Neuronal stem cell (in vitro differentiated cells): ENCODE measurements around the gene SVIP.

Experiments
- DNase-seq: peaks from one replicate; pipeline ENCODE4 v3.0.0-alpha.2; 2013; ENCODE audit warnings: low spot score
- H2AFZ ChIP-seq: one replicate; pipeline ENCODE4 v1.6.1; 2013; ENCODE audit warnings: mild to moderate bottlenecking, low read length, inconsistent platforms
- H2AK5ac ChIP-seq: 2 replicates; pipeline ENCODE4 v1.6.1; 2013; ENCODE audit warnings: low read depth, mild to moderate bottlenecking, inconsistent platforms, low read length, moderate library complexity, mixed read lengths
- H2BK120ac ChIP-seq: 2 replicates; pipeline ENCODE4 v1.6.1; 2013; ENCODE audit warnings: low read depth, mild to moderate bottlenecking, inconsistent platforms, low read length, moderate library complexity, mixed read lengths
- H2BK12ac ChIP-seq: one replicate; pipeline ENCODE4 v1.6.1; 2013; ENCODE audit warnings: low read length, inconsistent platforms
- H2BK15ac ChIP-seq: 2 replicates; pipeline ENCODE4 v1.6.1; 2013; ENCODE audit warnings: mild to moderate bottlenecking, low read length, inconsistent platforms, mixed read lengths
- H2BK5ac ChIP-seq: one replicate; pipeline ENCODE4 v1.6.1; 2013; ENCODE audit warnings: inconsistent platforms, mild to moderate bottlenecking, low read length, moderate library complexity
- H3K14ac ChIP-seq: one replicate; pipeline ENCODE4 v1.6.1; 2013; ENCODE audit warnings: low read length, inconsistent platforms
- H3K18ac ChIP-seq: 2 replicates; pipeline ENCODE4 v1.6.1; 2013; ENCODE audit warnings: low read length, inconsistent platforms
- H3K23ac ChIP-seq: 2 replicates; pipeline ENCODE4 v1.6.1; 2013; ENCODE audit warnings: low read depth, mild to moderate bottlenecking, mixed read lengths, low read length, inconsistent platforms; ENCODE audit not compliant: poor library complexity
- H3K27ac ChIP-seq: replicated peaks from 3 replicates; pipeline ENCODE4 v1.5.1; 2013; ENCODE audit warnings: low read length, inconsistent platforms
- H3K27me3 ChIP-seq, 3 experiments: 2 replicates each; pipeline ENCODE4 v1.6.1; 2013; ENCODE audit warnings: low read length in 3 of 3, mild to moderate bottlenecking in 2 of 3, inconsistent platforms in 1 of 3, low read depth in 1 of 3, mixed read lengths in 1 of 3, moderate library complexity in 1 of 3; ENCODE audit not compliant: control insufficient read depth in 3 of 3, insufficient read depth in 3 of 3
- H3K36me3 ChIP-seq, 2 donors: replicated peaks in 1 of 2; 2 replicates each; pipeline ENCODE4 v1.6.1; 2013; ENCODE audit warnings: low read length in 2 of 2; ENCODE audit not compliant: control insufficient read depth in 2 of 2, insufficient read depth in 2 of 2
- H3K4ac ChIP-seq: 2 replicates; pipeline ENCODE4 v1.6.1; 2013; ENCODE audit warnings: inconsistent platforms, mild to moderate bottlenecking, low read length, moderate library complexity
- H3K4me1 ChIP-seq, 2 donors: 1 replicate in 1 of 2; 2 replicates in 1 of 2; pipeline ENCODE4 v1.6.1; 2013; ENCODE audit warnings: low read length in 2 of 2, low read depth in 1 of 2; ENCODE audit not compliant: control insufficient read depth in 2 of 2, insufficient read depth in 1 of 2
- H3K4me2 ChIP-seq: one replicate; pipeline ENCODE4 v1.6.1; 2013; ENCODE audit warnings: mild to moderate bottlenecking, low read length, inconsistent platforms; ENCODE audit not compliant: insufficient read depth, poor library complexity, severe bottlenecking
- H3K4me3 ChIP-seq, 2 donors: 2 replicates each; pipeline ENCODE4 v1.5.1; 2013; ENCODE audit warnings: low read length in 2 of 2, mild to moderate bottlenecking in 2 of 2, inconsistent platforms in 1 of 2, moderate library complexity in 1 of 2
- H3K79me1 ChIP-seq: one replicate; pipeline ENCODE4 v1.6.1; 2013; ENCODE audit warnings: low read depth, mild to moderate bottlenecking, inconsistent platforms, low read length, moderate library complexity
- H3K9ac ChIP-seq: one replicate; pipeline ENCODE4 v1.6.1; 2013; ENCODE audit warnings: mild to moderate bottlenecking, low read depth, low read length, inconsistent platforms; ENCODE audit not compliant: poor library complexity
- H3K9me3 ChIP-seq, 2 donors: replicated peaks in 1 of 2; 2 replicates each; pipeline versions ENCODE3 to v1.6.1; 2013; ENCODE audit warnings: low read length in 2 of 2, mild to moderate bottlenecking in 2 of 2, inconsistent platforms in 1 of 2, low read depth in 1 of 2, mixed read lengths in 1 of 2, moderate library complexity in 1 of 2; ENCODE audit not compliant: control insufficient read depth in 2 of 2, insufficient read depth in 1 of 2
- H4K8ac ChIP-seq: one replicate; pipeline ENCODE4 v1.6.1; 2013; ENCODE audit warnings: low read depth, mild to moderate bottlenecking, inconsistent platforms, low read length, moderate library complexity
- H4K91ac ChIP-seq: one replicate; pipeline ENCODE4 v1.6.1; 2013; ENCODE audit warnings: low read length, low read depth, mild to moderate bottlenecking, inconsistent platforms; ENCODE audit not compliant: poor library complexity
- WGBS, 2 donors: extraction: QIAGEN DNeasy Blood & Tissue Kit; methylation state at CpG; one replicate each; pipeline ENCODE4 v1.1.7; 2013; ENCODE audit warnings: missing lambda C conversion rate in 2 of 2, mixed read lengths in 1 of 2; ENCODE audit not compliant: insufficient read length in 2 of 2, insufficient replicate concordance in 1 of 2; ENCODE audit errors: extremely low coverage in 2 of 2; 5-methylcytosine and 5-hydroxymethylcytosine counted together

Gene SVIP

GRCh38 chr11:22787055-22787454, 42.5 kb downstream of the SVIP start:
- Histone ChIP-seq H4K91ac (no peak overlapping the region), H3K36me3 (no peaks in the 10 kb centered on the region), H3K9me3 (peaks cover 0 to 9% of the 10 kb centered on the region in 2 donors), H3K27ac (no peak overlapping the region), H3K27me3 (no peaks in the 10 kb centered on the region), H3K4me3 (no peak overlapping the region), H3K4ac (no peak overlapping the region), H2AFZ (no peak overlapping the region), H3K14ac (no peak overlapping the region), H3K4me1 (peaks cover 0 to 10% of the 10 kb centered on the region in 2 donors), H3K79me1 (no peaks in the 10 kb centered on the region), H3K4me2 (no peak overlapping the region), H4K8ac (no peak overlapping the region), H2BK15ac (no peak overlapping the region), H3K9ac (no peak overlapping the region), H3K23ac (no peak overlapping the region), H3K18ac (no peak overlapping the region), H2AK5ac (no peak overlapping the region), H2BK120ac (no peak overlapping the region), H2BK5ac (no peak overlapping the region), H2BK12ac (no peak overlapping the region)
- no peak for DNase-seq
- no CpG with 5 or more reads among the region's 2 CpGs for WGBS, 2 donors

DNA sequence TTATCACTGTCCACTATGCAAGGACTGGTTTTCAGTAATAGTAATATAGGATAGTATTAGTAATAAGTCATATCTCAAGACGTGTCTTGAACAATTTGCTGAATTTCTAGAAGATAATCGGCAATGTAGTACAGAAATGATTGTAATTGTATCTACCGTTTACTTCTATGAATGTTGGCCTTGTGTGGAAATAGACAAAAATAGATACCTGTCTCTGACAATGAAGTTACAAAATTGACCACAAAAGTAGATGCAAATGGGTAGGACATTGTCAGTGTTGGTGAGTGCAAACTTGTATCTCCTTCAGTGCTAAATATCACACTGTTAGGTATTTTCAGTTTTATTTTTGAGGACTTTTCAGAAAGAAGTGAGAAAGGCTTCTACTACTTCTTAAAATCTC, 43.1 kb downstream of the SVIP start:
- H3K4me3 ChIP-seq = no peak overlapping the region
- H3K79me1 ChIP-seq = no peaks in the 10 kb centered on the region
- H3K9me3 ChIP-seq = peaks cover 0 to 9% of the 10 kb centered on the region in 2 donors
- H2BK120ac ChIP-seq = no peak overlapping the region
- no peaks in the 10 kb centered on the region for H3K36me3 ChIP-seq
- no peak overlapping the region for H4K8ac ChIP-seq
- no peak overlapping the region for H3K9ac ChIP-seq
- no peak overlapping the region for H3K18ac ChIP-seq
- no CpG with 5 or more reads among the region's 3 CpGs for WGBS, 2 donors
- no peak overlapping the region for H3K4ac ChIP-seq
- H2AFZ ChIP-seq = no peak overlapping the region
- no peak overlapping the region for H2BK15ac ChIP-seq
- H3K27ac ChIP-seq = no peak overlapping the region
- DNase-seq = no peak
- no peak overlapping the region for H2BK5ac ChIP-seq
- H4K91ac ChIP-seq = no peak overlapping the region
- peaks cover 0 to 13% of the 10 kb centered on the region in 2 donors for H3K4me1 ChIP-seq
- no peak overlapping the region for H2BK12ac ChIP-seq
- H3K4me2 ChIP-seq = no peak overlapping the region
- H3K14ac ChIP-seq = no peak overlapping the region
- no peak overlapping the region for H3K23ac ChIP-seq
- H2AK5ac ChIP-seq = no peak overlapping the region
- no peaks in the 10 kb centered on the region for H3K27me3 ChIP-seq

- Histone ChIP-seq H4K91ac (no peak overlapping the region), H2BK12ac (no peak overlapping the region), H3K4me2 (no peak overlapping the region), H3K9me3 (peaks cover 0 to 9% of the 10 kb centered on the region in 2 donors), H3K23ac (no peak overlapping the region), H3K18ac (no peak overlapping the region), H2AFZ (peak overlapping the region; percentile 3), H2BK15ac (no peak overlapping the region), H3K27ac (no peak overlapping the region), H2BK5ac (no peak overlapping the region), H3K79me1 (no peaks in the 10 kb centered on the region), H3K9ac (no peak overlapping the region), H3K27me3 (no peaks in the 10 kb centered on the region), H2BK120ac (no peak overlapping the region), H3K14ac (no peak overlapping the region), H4K8ac (no peak overlapping the region), H2AK5ac (no peak overlapping the region), H3K4me1 (peaks cover 5 to 21% of the 10 kb centered on the region in 2 donors), H3K4me3 (no peak overlapping the region), H3K4ac (no peak overlapping the region), H3K36me3 (no peaks in the 10 kb centered on the region)
- no peak for DNase-seq
These were observed 44.4 kb downstream of the SVIP start for GRCh38 chr11:22785251-22785650.

DNA sequence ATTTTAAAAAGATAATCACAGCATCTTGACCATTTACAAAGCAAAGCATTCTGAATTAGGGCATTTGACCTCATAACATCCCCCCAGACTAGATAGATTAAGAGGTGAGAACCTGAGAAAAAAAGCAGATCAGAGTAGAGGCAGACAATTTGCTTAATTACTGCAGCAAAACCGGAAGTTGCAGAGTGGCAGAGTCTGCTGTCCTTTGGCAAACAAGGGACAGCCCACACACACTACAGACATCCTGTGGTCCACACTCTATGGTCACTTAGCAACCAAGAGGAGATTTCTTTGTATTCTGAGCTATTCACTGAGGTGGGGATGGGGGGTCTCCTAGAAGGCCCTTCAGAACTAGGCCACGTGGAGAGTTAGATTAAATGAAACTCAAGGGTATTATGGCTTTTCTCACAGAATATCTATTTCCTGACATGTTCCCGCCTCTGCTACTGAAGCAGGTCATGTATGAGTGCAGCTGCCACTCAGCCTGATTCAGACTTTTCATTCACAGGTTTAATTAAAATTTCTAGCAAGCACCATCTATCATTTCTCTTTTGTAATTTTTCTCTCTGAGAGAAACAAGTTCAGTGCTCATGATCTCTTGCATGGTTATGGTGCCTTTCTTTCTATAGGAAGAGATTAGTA, 48.5 kb downstream of the SVIP start:
- H2BK5ac ChIP-seq = no peak overlapping the region
- no peak overlapping the region for H3K4me3 ChIP-seq
- H3K27me3 ChIP-seq = no peaks in the 10 kb centered on the region
- H2BK15ac ChIP-seq = no peak overlapping the region
- H3K14ac ChIP-seq = no peak overlapping the region
- H2BK12ac ChIP-seq = no peak overlapping the region
- peaks cover 0 to 9% of the 10 kb centered on the region in 2 donors for H3K9me3 ChIP-seq
- H3K4ac ChIP-seq = no peak overlapping the region
- H3K4me2 ChIP-seq = no peak overlapping the region
- WGBS, 2 donors = no CpG with 5 or more reads among the region's 3 CpGs
- H3K9ac ChIP-seq = no peak overlapping the region
- no peak overlapping the region for H3K27ac ChIP-seq
- no peak overlapping the region for H4K8ac ChIP-seq
- no peak overlapping the region for H2AK5ac ChIP-seq
- H3K4me1 ChIP-seq = peaks cover 5 to 21% of the 10 kb centered on the region in 2 donors
- H3K36me3 ChIP-seq = no peaks in the 10 kb centered on the region
- H3K18ac ChIP-seq = no peak overlapping the region
- H2BK120ac ChIP-seq = no peak overlapping the region
- no peaks in the 10 kb centered on the region for H3K79me1 ChIP-seq
- no peak overlapping the region for H3K23ac ChIP-seq
- peak; percentile 6 for DNase-seq
- no peak overlapping the region for H4K91ac ChIP-seq
- H2AFZ ChIP-seq = peak overlapping the region; percentile 24
